GM11168 (cell line): ENCODE data around the gene TBC1D22A.

Experiments used
- in situ Hi-C: fragments of 300-500 bp; cut with MboI; formaldehyde crosslinking; loops from one replicate; pipeline ENCODE4 v1.12.0; 2022; ENCODE audit warnings: low sequenced_read_pairs; ENCODE audit not compliant: unreplicated experiment

The TBC1D22A gene

DNA sequence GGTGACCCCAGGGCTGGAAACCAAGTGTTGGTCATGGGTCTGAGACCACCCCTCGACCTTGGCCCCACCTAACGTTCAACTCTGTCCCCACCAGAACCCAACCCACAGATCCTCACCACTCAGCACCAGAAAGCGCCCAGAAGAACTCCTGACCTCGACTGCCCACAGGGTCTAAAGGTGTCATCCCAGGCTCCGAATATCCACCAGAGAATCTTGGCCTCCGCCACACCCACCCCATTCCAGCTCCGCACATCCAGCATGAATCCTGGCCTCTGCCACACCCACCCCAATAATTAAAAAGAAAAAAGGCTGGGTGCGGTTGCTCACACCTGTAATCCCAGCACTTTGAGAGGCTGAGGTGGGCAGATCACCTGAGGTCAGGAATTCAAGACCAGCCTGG, 25.7 kb upstream of the TBC1D22A start:
- in situ Hi-C loops, result no loop called here

DNA sequence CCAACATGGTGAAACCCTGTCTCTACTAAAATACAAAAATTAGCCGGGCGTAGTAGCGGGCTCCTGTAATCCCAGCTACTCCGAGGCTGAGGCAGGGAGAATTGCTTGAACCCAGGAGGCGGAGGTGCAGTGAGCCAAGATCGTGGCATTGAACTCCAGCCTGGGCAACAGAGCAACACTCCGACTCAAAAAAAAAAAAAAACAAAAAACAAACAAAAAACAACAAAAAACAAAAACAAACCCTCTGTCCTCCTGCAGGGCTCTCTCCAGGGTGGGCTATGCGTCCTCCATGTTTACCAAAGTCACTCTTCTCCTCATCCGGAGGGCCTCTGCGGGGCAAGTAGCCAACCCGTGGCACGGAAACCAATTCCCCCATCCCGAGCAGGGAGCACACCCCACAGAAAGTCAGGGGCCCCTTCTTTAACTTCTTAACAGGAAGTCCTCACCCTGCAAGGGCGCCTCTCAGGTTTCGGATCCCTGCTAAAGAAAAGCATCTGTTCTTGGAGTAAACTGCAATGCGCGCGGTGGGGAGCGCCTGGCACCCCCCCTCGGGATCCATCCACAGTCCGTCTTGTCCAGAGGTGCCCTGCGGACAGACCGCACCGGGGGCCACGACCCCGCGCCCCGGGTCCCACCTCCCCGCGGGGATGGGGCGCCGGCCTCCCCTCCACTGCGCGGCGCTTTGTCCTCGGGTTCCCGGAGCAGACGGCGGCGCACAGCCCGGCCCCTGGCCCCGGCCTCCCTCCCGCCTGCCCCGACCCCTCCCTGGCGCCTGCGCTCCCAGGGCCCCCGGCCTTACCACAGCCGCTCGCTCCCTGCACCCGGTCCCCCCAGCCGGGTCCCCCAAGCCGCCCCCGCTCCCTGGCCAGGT, 25.1 kb upstream of the TBC1D22A start:
- in situ Hi-C loops, result no loop called here

DNA sequence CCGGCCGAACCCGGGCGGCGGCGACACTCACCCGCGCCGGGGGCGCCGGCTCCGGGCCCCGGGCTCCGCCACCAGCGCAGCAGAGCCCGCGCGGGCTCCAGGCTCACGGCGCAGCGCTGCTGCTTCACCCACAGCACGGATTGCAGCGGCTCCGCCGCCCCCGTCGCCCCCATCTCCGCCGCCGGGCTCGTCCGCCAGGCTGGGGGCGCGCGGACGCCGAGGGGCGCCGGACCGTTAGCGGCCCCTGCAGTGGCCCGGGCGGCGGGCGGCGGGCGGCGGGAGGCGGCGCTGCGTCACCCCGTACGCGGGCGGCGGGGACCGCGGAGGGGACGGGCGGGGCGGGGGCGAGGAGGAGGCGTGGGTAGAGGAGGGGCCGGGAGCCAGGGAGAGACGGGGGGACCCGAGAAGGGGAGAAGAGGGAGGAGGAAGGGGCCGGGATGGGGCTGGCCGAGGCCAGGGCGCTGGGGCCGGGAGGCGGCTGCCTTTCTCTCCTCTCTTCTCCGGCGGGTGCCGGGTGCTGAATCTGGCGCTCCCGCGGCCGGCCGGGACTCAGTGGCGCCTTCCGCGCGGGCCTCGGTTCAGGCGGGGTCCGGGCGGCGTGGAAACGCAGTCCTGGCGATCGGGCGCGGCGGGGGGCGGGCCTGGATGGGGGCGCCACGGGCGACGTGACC, 24.3 kb upstream of the TBC1D22A start, which contains the start of gene CERK:
TSS of gene CERK (minus strand) at position 277 of the 671 bp plus-strand sequence. CDS start at position 173, 104 bp downstream.
- in situ Hi-C loops, result no loop called here

DNA sequence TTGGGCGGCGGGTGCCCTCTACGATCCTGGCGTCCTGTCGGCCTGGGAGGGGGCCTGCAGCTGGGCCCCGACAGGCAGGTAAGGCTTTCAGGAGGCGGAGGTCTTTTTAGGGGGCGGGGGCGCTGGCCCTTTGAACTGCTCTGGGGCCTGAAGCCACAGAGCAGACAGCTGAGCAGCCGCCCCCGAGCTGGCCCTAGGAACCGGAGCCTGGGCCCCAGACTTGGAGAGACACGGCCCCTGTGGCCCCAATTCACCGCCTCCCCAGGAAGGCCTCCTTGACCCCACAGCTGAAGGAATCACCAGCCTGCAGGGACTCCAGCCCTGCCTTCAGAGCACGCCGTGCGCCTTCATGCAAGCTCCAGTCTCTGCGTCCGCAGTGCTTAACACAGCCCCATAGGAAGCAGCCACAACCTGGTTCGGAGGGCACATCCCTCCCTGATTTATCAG, 23.8 kb upstream of the TBC1D22A start:
- in situ Hi-C loops, result no loop called here

- in situ Hi-C loops, result no loop called here
These were observed 23.2 kb upstream of the TBC1D22A start for GRCh38 chr22:46739094-46739870.

DNA sequence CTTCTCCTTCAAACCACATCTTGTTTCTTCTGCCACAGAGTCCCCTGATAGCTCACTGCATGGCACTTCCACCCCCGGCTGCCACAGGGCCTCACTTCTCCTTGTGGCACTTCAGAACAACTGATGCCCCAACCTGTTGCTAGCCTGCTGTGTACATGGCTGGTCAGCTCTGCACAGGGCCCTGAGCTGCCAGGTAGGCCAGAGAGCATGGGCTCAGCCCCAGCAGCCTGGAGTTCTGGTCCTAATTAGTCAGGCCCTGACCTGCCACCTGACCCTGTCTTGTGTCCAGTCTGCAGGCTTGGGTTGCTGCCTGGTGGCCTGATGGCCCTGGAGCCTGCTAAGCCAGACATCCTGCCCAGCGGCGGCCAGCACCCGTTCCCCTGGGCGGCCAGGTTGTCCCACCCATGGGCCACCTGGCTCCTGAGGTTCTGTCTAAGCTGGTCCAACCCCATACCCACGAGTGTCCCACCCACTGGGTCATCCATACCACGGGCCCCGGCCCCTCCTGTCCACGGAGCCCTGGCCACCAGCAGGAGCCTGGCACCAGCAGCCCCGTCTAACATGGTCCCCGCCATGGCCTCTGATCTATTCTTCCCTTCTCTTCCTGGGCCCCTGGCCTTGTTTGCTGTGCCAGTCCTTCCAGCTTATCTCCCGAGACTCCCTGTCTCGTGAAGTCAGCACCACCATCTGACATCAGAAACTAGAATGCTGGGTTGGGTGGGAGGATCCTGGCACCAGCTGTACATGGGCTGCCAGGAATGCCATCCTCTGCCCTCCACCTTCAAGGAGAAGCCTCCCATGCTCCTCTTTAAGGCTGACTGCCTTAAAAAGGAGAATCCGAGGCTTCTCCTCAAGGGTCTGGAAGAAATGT, 21.3 kb upstream of the TBC1D22A start:
- in situ Hi-C loops, result loop anchor here (10.0 kb wide), 1 partner anchor 64 kb away; no protein-coding TSS in a partner anchor

GRCh38 chr22:46741974-46742519, 20.4 kb upstream of the TBC1D22A start:
- in situ Hi-C loops, result loop anchor here (10.0 kb wide), 1 partner anchor 63 kb away; no protein-coding TSS in a partner anchor

DNA sequence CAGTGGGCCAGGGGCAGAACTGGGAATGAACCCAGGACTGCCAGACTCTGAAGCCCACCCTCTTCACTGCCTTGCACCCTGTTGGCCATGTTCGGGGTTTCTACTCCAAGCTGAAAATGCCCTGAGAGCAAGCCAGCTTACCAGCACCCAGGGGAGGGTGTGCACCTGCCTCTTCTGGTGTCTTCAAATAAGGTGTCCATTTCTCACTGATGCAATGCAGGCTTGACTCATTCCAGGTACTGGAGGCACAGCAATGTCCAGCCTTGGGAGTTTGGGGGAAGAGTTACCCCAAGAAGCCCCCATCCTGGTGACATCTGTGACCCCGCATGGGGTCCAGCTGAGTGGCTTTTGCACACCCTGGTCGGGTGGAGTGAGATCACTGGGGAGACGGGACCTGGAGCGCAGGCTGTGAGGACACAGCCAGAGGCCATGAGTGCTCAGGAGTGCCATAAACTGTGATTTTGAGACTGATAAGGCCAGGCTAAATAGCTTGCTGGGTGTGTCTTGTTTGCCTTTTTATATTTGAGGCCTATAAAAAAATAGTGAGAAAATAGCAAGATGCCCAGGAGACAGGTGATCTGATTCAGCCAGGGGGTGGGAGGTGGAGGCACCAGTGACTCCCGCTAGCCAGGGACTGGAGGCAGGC, 19.8 kb upstream of the TBC1D22A start:
- in situ Hi-C loops, result loop anchor here (10.0 kb wide), 1 partner anchor 62 kb away; no protein-coding TSS in a partner anchor

- in situ Hi-C loops, result loop anchor here (10.0 kb wide), 1 partner anchor 60 kb away; no protein-coding TSS in a partner anchor
These were observed 17.9 kb upstream of the TBC1D22A start for GRCh38 chr22:46744581-46744980.

GRCh38 chr22:46746192-46746591, 16.3 kb upstream of the TBC1D22A start:
- in situ Hi-C loops, result loop anchor here (10.0 kb wide), 1 partner anchor 59 kb away; no protein-coding TSS in a partner anchor

DNA sequence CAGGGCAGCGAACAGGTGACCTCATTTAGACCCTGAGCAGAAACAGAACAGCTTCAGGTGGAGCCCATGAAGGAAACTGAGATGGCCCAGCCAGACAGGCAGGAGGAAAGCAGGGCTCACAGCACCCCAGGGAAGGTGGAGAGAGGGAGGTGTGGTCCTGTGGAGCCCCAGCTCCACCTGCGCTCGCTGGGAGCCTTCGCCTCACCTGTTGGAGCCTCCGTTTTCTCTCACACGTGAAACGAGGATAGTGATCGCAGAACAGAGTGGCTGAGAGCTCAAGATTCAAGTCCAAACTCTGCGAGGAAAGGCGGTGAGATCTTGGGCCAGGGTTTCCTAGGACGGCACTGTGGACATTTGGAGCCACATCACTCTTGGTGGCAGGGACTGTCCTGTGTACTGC, 15.8 kb upstream of the TBC1D22A start:
- in situ Hi-C loops, result loop anchor here (10.0 kb wide), 1 partner anchor 58 kb away; no protein-coding TSS in a partner anchor

DNA sequence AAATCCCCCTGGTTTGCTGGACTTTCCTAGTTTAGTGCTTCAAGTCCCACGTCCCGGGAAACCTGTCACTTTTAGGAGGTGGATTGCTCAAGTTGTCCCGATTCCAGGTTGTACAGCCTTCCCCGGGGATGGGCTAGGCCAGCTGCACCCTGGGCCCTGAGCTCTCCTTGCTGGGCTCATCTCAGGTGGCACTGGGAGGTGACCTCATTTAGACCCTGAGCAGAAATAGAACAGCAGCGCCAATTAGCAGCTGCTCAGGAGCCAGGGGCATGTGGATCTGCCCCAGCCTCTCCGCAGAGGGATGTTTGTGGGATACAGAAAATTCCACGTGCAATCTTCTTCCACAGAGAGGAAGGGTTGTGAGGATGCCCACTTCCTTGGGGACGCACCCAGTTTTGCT, 14.8 kb upstream of the TBC1D22A start:
- in situ Hi-C loops, result loop anchor here (10.0 kb wide), 1 partner anchor 57 kb away; no protein-coding TSS in a partner anchor

DNA sequence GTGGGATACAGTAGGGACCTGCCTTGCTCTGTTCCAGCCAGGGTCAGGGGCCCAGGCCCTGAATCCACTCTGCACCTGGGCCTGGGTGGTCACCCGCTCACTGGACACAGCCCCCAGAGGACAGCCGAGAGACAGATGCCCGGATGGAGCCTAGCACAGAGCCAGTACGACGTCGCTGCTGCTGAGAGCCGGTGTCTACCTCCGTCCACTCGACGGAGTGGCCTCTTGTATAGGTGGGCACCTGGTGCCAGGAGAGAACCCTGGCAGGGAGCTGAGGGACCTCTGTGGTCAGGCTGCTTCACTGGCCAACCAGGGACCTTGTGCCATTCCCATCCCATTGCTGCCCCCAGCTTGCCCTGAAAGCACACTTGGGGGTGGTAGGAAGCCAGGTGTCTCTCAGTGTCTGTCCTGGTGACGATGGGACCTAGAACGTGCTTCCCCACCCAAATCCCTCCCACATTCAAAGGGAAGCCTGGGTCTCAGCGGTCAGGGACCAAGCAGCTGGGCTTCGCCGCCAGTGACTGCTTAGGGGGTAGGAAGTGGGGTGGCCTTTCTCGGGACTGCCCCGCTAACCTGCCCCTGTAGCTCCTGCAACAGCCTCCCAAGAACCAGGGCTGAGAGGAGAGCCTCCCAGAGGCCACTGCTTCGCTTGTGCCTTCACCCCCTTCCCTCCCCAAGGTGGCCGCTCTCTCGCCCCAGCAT, 14.1 kb upstream of the TBC1D22A start:
- in situ Hi-C loops, result loop anchor here (10.0 kb wide), 1 partner anchor 56 kb away; no protein-coding TSS in a partner anchor

DNA sequence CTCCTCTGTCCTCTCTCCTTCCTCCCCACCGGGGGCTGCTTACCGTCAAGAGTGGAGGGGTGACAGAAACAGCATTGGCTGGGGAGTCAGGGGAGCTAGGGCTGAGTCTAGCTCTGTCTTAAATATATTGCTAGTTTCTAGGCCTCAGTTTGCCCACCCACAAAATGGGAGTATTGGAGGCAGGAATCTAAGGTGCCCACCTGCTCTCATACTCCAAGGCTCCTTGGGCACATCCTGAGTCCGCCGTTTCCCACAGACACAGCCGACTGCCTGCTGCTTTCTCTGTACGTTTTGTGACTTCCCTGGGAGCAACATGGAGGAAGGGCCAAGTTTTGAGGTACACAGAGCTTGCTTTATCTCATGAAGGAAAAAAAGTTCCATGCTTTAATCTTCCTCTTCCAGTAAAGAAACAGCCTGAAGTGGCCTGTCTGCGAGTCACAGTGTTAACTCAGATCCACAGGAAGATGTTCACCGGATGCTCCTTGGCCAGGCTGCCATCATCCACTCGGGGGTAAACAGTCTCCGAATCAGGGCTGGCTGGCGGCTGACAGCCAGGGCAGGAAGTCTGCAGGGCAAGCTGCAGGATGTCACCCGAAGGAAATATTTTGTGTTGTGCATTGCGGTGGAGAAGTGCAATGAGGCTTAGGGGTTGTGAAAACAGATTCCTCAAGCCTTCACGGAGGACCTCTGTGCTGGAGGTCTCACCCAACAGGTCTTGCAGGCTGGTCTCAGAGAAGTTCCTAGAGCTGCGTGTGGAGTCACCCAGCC, 13.4 kb upstream of the TBC1D22A start:
- in situ Hi-C loops, result loop anchor here (10.0 kb wide), 1 partner anchor 56 kb away; no protein-coding TSS in a partner anchor

GRCh38 chr22:46749682-46750529, 12.5 kb upstream of the TBC1D22A start:
- in situ Hi-C loops, result loop anchor here (10.0 kb wide), 1 partner anchor 55 kb away; no protein-coding TSS in a partner anchor

GRCh38 chr22:46750530-46750800, 12.0 kb upstream of the TBC1D22A start:
- in situ Hi-C loops, result no loop called here
